ENCODE results near the gene KAZN.

KAZN gene

DNA sequence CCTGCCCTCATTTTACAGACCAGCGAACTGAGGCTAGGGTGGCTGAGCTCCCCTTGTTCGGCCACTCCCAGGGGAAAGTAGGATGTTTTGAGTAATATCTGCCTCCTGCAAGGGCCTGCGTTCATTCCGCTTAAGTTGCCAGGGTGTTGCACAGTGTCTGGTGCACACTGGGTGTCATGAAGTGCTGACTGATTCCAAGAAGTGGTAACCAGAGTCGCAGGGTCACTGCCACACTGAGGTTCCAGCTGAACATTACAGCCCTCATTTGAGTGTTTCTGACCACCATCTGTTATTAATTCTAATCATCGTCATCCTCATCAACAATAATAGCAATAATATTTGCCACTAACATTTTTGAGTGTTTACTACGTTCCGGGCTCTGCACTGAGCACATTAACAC is 250.6 kb downstream of the KAZN start:
- no peak for TF ChIP-seq CTCF (IDR thresholded peaks at IDR 0.05; ENCODE audit: low read length, missing control alignments)
- DNase-seq (ENCODE audit: low read depth) = no peak
- no peak overlapping the region for H3K4me3 ChIP-seq (replicated peaks; ENCODE audit: low read depth, low read length)

DNA sequence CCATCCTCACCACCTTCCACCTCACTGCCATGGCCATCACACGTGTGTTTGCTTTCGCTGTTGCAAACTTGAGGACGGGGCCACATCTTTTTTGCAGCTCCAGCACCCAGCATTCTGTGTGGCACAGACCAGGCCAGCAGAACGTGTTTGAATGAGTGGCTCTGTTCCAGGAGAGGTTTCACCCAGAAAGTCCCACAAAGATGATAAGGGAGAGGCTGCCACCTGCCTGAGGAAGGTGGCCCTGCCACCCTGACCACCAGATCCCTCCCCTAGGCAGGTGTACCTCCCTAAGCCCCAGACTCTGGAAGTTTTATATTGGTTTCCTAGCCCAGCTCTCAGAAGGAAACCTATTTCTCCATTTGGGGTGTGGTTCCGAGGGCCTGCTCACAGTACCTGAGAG is 252.1 kb downstream of the KAZN start:
- no peak overlapping the region for H3K4me3 ChIP-seq (replicated peaks; ENCODE audit: low read depth, low read length)
- no peak for TF ChIP-seq CTCF (IDR thresholded peaks at IDR 0.05; ENCODE audit: low read length, missing control alignments)
- DNase-seq (ENCODE audit: low read depth) = no peak

DNA sequence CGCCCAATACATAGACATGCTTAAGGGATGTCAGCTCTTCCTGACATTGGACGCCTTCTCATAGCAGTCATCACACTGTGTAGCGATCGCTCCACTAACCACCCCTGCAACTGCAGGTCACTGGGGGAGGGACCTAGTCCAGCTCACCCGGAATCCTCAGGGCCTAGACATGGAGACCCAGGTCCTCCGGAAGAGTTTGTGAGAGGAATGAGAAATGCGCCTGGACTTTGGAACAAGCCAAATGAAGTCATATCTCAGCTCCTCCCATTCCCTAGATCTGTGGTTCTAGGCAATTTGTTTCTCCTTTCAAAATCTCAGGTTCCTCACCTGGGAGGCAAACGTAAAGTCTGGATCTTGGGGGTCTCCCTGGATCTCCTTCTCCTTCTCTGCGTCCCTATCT is 253.3 kb downstream of the KAZN start:
- no peak for TF ChIP-seq CTCF (IDR thresholded peaks at IDR 0.05; ENCODE audit: low read length, missing control alignments)
- no peak overlapping the region for H3K4me3 ChIP-seq (replicated peaks; ENCODE audit: low read depth, low read length)
- no peak for DNase-seq (ENCODE audit: low read depth)

DNA sequence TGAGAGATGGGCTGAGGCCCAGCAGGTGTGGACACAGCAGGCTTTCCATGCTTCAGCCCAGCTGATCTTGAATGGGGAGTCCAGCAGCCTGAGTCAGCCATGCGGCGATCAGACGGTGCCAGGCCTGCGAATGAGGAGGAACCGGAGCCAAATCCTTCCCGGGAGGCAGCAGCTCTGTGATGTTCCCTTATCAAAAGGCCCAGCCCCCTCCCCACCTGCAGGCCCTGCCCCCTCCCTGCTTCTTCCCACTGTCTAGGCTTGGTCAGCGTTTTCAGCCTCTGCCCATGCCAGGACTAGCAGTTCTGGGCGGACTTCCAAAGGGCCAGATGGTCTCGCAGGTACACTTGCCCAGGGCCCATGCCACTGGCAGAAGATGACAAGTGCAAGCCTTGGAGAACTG is 253.8 kb downstream of the KAZN start:
- no peak overlapping the region for H3K4me3 ChIP-seq (replicated peaks; ENCODE audit: low read depth, low read length)
- no peak for DNase-seq (ENCODE audit: low read depth)

DNA sequence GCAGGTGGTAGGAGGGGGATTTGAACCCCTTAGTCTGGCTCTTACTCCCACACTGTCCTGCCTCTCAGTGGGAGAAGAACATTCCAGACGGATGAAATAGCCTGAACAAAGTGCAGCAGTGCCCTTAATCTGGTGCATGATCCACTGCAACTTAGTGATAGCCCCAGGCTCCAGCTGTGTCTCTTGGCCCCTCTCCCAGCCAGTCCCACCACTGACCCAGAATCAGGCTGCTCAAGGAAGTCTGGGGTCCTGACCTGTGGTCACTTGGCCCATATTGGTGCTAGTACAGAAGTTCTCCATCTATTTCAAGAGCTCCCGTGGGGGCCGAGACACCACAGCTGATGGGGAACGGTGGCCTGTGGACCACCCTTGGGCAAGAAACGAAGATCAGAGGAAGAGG is 255.0 kb downstream of the KAZN start:
- H3K4me3 ChIP-seq (replicated peaks; ENCODE audit: low read depth, low read length) = no peak overlapping the region
- no peak for DNase-seq (ENCODE audit: low read depth)
- no peak for TF ChIP-seq CTCF (IDR thresholded peaks at IDR 0.05; ENCODE audit: low read length, missing control alignments)

More for the DNA sequence above, 253.8 kb downstream of the KAZN start:
- TF ChIP-seq CTCF (IDR thresholded peaks at IDR 0.05; ENCODE audit: low read length, missing control alignments) = no peak

DNA sequence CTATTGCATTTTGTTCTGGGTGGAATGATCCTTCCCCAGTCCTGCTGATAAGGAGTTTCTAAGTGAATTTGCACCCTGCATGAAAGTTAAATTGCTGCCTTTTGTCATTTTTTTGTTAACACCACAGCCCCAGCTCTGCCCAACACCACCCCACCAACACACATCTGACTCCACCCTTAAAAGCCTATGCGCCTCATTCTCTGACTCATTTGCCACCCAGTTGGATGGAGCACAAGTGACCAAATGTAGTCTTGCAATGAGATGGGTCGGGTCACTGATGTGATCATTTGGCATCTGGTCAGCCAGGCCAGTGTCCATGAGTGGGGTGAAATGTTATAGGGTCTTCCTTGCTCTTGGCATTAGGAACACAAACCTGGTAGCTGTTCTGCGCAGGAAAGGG is 256.8 kb downstream of the KAZN start:
- no peak for DNase-seq (ENCODE audit: low read depth)
- TF ChIP-seq CTCF (IDR thresholded peaks at IDR 0.05; ENCODE audit: low read length, missing control alignments) = no peak
- H3K4me3 ChIP-seq (replicated peaks; ENCODE audit: low read depth, low read length) = no peak overlapping the region

DNA sequence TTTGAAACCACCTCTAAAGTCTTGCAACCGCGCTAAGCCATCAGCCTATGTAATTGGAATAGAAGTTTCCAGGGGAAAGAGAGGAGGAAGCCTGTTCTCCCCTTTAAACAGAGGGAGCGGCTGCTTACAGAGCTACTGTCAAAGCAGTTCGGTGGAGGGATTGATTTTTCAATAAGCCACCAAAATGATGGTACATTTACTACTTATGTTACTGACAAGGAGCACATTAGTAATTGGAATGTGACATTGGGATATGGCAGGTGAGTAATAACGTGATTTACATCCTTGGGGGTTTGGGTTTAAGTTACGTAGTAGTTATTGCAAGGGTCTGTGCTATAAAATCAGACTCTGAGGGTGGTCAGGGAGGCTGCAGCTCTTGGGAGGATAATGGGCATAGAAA is 257.3 kb downstream of the KAZN start:
- H3K4me3 ChIP-seq (replicated peaks; ENCODE audit: low read depth, low read length) = no peak overlapping the region
- no peak for DNase-seq (ENCODE audit: low read depth)
- no peak for TF ChIP-seq CTCF (IDR thresholded peaks at IDR 0.05; ENCODE audit: low read length, missing control alignments)

Measured in fibroblast of pulmonary artery (primary cell).